ENCODE measurements around the gene KCNQ2.

Gene KCNQ2

DNA sequence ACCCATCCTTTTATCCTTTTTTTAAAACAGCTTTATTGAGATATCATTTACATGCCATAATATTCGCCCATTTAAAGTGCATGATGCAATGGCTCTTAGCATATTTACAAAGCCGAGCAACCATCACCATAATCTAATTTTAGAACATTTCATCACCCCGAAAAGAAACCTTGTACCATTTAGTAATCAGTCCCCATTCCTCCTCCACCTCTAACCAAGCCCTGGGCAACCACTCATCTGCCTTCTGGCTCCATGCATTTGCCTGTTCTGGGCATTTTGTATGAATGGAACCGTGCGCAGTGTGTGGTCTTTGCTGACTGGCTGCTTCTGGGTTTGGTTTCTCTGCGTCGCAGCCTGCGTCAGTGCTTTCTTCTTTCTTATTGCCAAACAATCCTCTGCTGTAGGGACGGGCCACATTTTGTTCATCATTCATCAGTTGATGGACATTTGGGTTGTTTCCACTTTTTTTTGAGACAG is 36.7 kb upstream of the KCNQ2 start:
- Histone ChIP-seq H3K4me2 (ENCODE audit: low read length) (no peak overlapping the region), H3K9me3 (replicated peaks; ENCODE audit: low read length) (no peaks in the 10 kb centered on the region), H3K36me3 (ENCODE audit: insufficient read depth, low read length) (no peaks in the 10 kb centered on the region), H3K4me3 (ENCODE audit: low read length) (no peak overlapping the region), H3K4me1 (ENCODE audit: control insufficient read depth, insufficient read depth, low read length) (no peaks in the 10 kb centered on the region), H3K27me3 (ENCODE audit: control insufficient read depth, insufficient read depth, low read length) (peaks cover 33% of the 10 kb centered on the region), H3K9ac (ENCODE audit: low read depth, low read length) (no peak overlapping the region)

DNA sequence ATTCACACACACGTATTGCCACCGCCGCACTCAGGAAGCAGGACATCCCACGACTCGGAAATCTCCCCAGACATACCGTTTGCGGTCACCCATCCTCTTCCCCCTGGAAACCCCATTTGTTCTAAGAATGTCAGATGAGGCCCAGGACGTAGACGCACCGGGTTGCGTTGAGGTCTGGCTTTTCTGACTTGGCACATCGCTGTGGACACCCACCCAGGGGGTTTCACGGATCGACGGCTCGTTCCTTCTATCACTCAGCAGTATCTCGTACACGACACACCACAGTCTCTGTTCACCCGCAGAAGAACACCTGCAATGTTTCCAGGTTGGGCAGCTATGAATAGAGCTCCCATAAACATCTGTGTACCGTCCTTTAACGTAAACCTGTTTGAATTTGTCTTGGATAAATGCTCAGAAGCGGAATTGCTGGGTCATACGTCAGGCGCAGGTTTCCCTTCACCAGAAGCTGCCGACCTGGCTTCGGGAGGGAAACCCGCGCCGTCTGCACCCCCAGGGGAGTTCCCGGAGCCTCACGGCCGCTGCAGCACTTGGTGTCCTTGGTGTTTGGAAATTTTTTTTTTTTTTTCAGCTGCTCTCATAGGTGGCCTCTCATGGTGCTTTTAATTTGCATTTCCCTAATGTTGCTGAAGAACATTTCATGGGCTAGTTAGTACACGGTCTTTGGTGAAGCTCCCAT is 35.8 kb upstream of the KCNQ2 start:
- no peaks in the 10 kb centered on the region for H3K9me3 ChIP-seq (replicated peaks; ENCODE audit: low read length)
- no peak overlapping the region for H3K4me2 ChIP-seq (ENCODE audit: low read length)
- no peaks in the 10 kb centered on the region for H3K36me3 ChIP-seq (ENCODE audit: insufficient read depth, low read length)
- H3K9ac ChIP-seq (ENCODE audit: low read depth, low read length): no peak overlapping the region
- H3K27me3 ChIP-seq (ENCODE audit: control insufficient read depth, insufficient read depth, low read length): peaks cover 41% of the 10 kb centered on the region
- H3K4me1 ChIP-seq (ENCODE audit: control insufficient read depth, insufficient read depth, low read length): no peaks in the 10 kb centered on the region
- no peak overlapping the region for H3K4me3 ChIP-seq (ENCODE audit: low read length)

GRCh38 chr20:63507083-63507743 is 34.8 kb upstream of the KCNQ2 start:
- Histone ChIP-seq H3K36me3 (ENCODE audit: insufficient read depth, low read length) (no peaks in the 10 kb centered on the region), H3K9ac (ENCODE audit: low read depth, low read length) (no peak overlapping the region), H3K4me2 (ENCODE audit: low read length) (no peak overlapping the region)

DNA sequence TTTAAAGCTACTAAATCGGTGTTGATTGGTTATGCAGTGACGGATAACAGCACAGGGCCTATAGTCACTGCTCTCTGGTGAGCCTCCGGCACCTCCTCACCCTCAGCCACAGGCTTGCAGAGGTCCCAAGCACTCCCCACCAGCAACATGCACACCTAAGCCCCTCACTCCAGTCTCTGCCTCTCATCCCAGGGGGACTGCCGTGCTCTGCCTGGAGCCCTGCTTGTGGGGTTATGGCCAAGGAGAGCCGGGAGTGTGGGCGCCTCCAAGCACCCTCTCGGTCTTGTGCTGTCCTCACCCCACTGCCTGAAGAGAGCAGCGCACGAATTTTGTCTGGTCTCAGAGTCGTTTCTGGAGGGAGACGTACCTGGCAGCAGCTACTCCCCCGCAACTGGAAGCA is 33.3 kb upstream of the KCNQ2 start:
- H3K27me3 ChIP-seq (ENCODE audit: control insufficient read depth, insufficient read depth, low read length): peaks cover 43% of the 10 kb centered on the region
- H3K36me3 ChIP-seq (ENCODE audit: insufficient read depth, low read length): no peaks in the 10 kb centered on the region
- H3K9ac ChIP-seq (ENCODE audit: low read depth, low read length): no peak overlapping the region
- no peaks in the 10 kb centered on the region for H3K4me1 ChIP-seq (ENCODE audit: control insufficient read depth, insufficient read depth, low read length)
- H3K4me3 ChIP-seq (ENCODE audit: low read length): no peak overlapping the region
- no peak overlapping the region for H3K4me2 ChIP-seq (ENCODE audit: low read length)
- no peaks in the 10 kb centered on the region for H3K9me3 ChIP-seq (replicated peaks; ENCODE audit: low read length)

More at GRCh38 chr20:63507083-63507743, 34.8 kb upstream of the KCNQ2 start:
- Histone ChIP-seq H3K9me3 (replicated peaks; ENCODE audit: low read length) (no peaks in the 10 kb centered on the region), H3K4me1 (ENCODE audit: control insufficient read depth, insufficient read depth, low read length) (no peaks in the 10 kb centered on the region), H3K4me3 (ENCODE audit: low read length) (no peak overlapping the region), H3K27me3 (ENCODE audit: control insufficient read depth, insufficient read depth, low read length) (peaks cover 43% of the 10 kb centered on the region)

GRCh38 chr20:63505281-63505680 is 32.8 kb upstream of the KCNQ2 start:
- Histone ChIP-seq H3K36me3 (ENCODE audit: insufficient read depth, low read length) (no peaks in the 10 kb centered on the region), H3K9ac (ENCODE audit: low read depth, low read length) (no peak overlapping the region), H3K4me2 (ENCODE audit: low read length) (no peak overlapping the region), H3K9me3 (replicated peaks; ENCODE audit: low read length) (no peaks in the 10 kb centered on the region), H3K4me3 (ENCODE audit: low read length) (no peak overlapping the region), H3K4me1 (ENCODE audit: control insufficient read depth, insufficient read depth, low read length) (no peaks in the 10 kb centered on the region), H3K27me3 (ENCODE audit: control insufficient read depth, insufficient read depth, low read length) (peaks cover 43% of the 10 kb centered on the region)

GRCh38 chr20:63504642-63505041 is 32.2 kb upstream of the KCNQ2 start:
- peaks cover 47% of the 10 kb centered on the region for H3K27me3 ChIP-seq (ENCODE audit: control insufficient read depth, insufficient read depth, low read length)
- no peak overlapping the region for H3K4me2 ChIP-seq (ENCODE audit: low read length)
- no peaks in the 10 kb centered on the region for H3K36me3 ChIP-seq (ENCODE audit: insufficient read depth, low read length)
- no peak overlapping the region for H3K4me3 ChIP-seq (ENCODE audit: low read length)
- no peaks in the 10 kb centered on the region for H3K9me3 ChIP-seq (replicated peaks; ENCODE audit: low read length)
- no peaks in the 10 kb centered on the region for H3K4me1 ChIP-seq (ENCODE audit: control insufficient read depth, insufficient read depth, low read length)
- H3K9ac ChIP-seq (ENCODE audit: low read depth, low read length): no peak overlapping the region

- H3K27me3 ChIP-seq (ENCODE audit: control insufficient read depth, insufficient read depth, low read length): peaks cover 47% of the 10 kb centered on the region
- no peak overlapping the region for H3K9ac ChIP-seq (ENCODE audit: low read depth, low read length)
- no peak overlapping the region for H3K4me2 ChIP-seq (ENCODE audit: low read length)
- H3K36me3 ChIP-seq (ENCODE audit: insufficient read depth, low read length): no peaks in the 10 kb centered on the region
- H3K4me1 ChIP-seq (ENCODE audit: control insufficient read depth, insufficient read depth, low read length): no peaks in the 10 kb centered on the region
- no peaks in the 10 kb centered on the region for H3K9me3 ChIP-seq (replicated peaks; ENCODE audit: low read length)
- H3K4me3 ChIP-seq (ENCODE audit: low read length): no peak overlapping the region
Measured at GRCh38 chr20:63503524-63503923, 31.1 kb upstream of the KCNQ2 start.

DNA sequence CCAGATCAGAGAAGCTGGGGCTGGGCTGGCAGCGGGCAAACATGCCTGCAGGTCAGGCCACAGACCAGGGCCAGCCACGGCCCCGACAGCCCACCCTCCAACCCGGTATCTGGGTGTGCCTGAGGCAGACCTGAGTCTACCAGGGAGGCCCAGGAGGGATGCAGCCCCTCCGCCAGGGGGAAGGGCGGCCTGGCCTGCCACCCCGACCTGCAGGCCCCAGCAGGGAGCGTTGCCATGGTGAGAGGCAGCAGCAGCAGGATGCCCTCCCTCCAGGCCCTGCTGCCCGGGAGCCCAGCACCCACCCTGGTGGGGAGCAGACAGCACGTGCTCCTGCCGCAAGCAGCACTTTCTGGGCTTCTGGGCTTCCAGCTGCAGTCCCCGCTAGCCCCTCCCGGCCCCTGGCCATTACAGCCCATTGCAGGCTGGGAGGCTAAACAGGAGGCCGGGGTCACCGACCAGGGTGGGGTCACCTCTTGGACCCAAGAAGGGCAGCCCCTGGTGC is 30.3 kb upstream of the KCNQ2 start:
- Histone ChIP-seq H3K4me2 (ENCODE audit: low read length) (no peak overlapping the region), H3K4me1 (ENCODE audit: control insufficient read depth, insufficient read depth, low read length) (peaks cover 6% of the 10 kb centered on the region), H3K27me3 (ENCODE audit: control insufficient read depth, insufficient read depth, low read length) (peaks cover 49% of the 10 kb centered on the region), H3K9ac (ENCODE audit: low read depth, low read length) (no peak overlapping the region), H3K9me3 (replicated peaks; ENCODE audit: low read length) (no peaks in the 10 kb centered on the region), H3K4me3 (ENCODE audit: low read length) (no peak overlapping the region), H3K36me3 (ENCODE audit: insufficient read depth, low read length) (no peaks in the 10 kb centered on the region)

DNA sequence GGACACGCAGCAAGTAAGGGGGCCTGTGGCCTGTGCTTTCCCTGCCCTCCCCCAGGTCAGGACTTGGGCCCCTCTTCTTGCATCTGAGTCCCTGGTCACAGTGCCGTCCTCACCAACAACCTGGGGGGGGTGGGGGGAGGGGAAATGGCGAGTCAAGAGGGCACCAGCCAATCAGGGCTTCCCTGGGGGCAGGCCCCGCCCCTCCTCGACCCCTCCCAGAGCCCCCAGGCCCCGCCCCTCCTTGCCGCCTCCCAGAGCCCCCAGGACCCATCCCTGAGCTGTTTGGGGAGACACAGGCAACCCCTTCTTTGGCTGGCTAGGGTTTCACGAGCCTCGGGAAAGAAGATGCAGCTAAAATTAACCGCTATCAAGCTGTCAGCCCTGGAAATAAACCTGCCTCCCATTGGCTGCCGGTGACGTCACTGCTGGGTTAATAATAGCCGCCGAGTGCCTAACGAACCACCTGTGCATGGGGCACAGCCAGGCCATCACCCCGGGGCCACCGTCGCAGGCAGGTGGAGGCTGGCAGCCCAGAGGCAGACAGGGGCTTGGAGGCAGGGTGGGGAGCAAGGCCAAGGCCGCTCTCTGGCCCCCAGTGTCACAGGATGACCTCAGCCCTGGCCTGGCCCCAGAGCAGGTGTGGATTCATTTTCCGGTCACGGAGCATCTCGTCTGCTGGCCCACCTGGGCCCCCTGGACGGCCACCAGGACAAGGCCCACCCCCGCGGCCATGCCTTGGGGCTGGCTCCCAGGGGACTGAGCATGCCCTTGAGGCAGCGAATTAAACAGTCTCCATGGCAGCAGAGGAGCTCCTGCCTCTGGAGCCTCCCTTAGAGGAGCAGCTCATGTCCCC is 29.6 kb upstream of the KCNQ2 start:
- H3K4me2 ChIP-seq (ENCODE audit: low read length): no peak overlapping the region
- H3K9me3 ChIP-seq (replicated peaks; ENCODE audit: low read length): no peaks in the 10 kb centered on the region
- no peaks in the 10 kb centered on the region for H3K36me3 ChIP-seq (ENCODE audit: insufficient read depth, low read length)
- no peak overlapping the region for H3K9ac ChIP-seq (ENCODE audit: low read depth, low read length)
- no peak overlapping the region for H3K4me3 ChIP-seq (ENCODE audit: low read length)
- H3K27me3 ChIP-seq (ENCODE audit: control insufficient read depth, insufficient read depth, low read length): peaks cover 54% of the 10 kb centered on the region
- peaks cover 7% of the 10 kb centered on the region for H3K4me1 ChIP-seq (ENCODE audit: control insufficient read depth, insufficient read depth, low read length)

DNA sequence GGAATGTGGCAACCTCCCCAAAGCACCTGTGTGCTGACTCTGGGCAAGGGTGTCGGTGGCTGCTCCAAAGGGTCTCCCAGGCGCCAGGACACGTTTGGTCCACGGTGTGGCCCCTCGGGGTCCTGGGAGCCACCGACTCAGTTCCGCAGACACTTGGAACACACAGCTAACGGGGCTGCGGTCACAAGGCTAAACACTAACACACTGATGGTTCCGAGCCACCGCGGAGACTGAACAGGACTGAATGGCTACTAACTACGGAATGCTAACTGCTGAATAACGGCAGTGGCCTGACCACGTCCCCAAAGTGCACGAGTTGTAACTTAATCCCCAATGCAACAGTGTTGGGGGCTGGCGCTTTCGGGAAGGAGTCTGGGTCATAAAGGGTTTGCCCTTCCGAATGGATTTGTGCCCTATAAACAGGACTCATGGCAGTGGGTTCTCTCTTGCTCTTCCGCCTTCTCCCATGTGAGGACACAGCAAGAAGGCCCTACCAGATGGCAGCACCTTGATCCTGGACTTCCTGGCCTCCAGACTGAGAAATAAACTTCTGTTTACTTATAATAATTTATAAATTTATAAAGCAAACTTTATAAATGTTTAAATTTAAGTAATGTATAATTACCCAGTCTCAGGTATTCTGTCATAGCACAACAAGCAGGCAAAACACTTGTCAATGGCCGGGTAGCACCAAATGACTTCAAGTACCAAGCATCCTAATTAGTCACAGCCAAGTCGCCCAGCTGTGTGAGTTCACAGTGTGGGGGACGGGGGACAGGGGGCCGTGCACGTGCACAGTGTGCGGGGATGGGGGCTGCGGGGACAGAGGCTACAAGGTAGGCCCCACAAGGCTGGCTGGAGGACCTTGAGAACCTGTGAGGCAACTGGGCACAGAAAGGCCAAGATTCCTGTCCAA is 28.7 kb upstream of the KCNQ2 start:
- peaks cover 57% of the 10 kb centered on the region for H3K27me3 ChIP-seq (ENCODE audit: control insufficient read depth, insufficient read depth, low read length)
- peaks cover 7% of the 10 kb centered on the region for H3K4me1 ChIP-seq (ENCODE audit: control insufficient read depth, insufficient read depth, low read length)

More for the DNA sequence above, 28.7 kb upstream of the KCNQ2 start:
- no peak overlapping the region for H3K4me2 ChIP-seq (ENCODE audit: low read length)
- no peak overlapping the region for H3K4me3 ChIP-seq (ENCODE audit: low read length)
- no peak overlapping the region for H3K9ac ChIP-seq (ENCODE audit: low read depth, low read length)
- H3K9me3 ChIP-seq (replicated peaks; ENCODE audit: low read length): no peaks in the 10 kb centered on the region
- H3K36me3 ChIP-seq (ENCODE audit: insufficient read depth, low read length): no peaks in the 10 kb centered on the region

All from skeletal muscle satellite cell (primary cell).